Neural cell (in vitro differentiated cells): Measurements from ENCODE around the gene NXPE1.

Experiments used
- CTCF ChIP-seq: fragments of 450-650 bp; IDR thresholded peaks from 2 replicates; pipeline ENCODE4 v1.5.1; 2014; ENCODE audit warnings: antibody characterized with exemption, mild to moderate bottlenecking, moderate library complexity; ENCODE audit not compliant: poor library complexity, severe bottlenecking
- RAD21 ChIP-seq: fragments of 450-650 bp; conservative IDR thresholded peaks from 2 replicates; pipeline ENCODE4 v1.6.1; 2014; ENCODE audit warnings: antibody characterized with exemption, mild to moderate bottlenecking, moderate library complexity

- TF ChIP-seq CTCF (no peak), RAD21 (no peak)
These were observed 35.9 kb upstream of the NXPE1 start, which contains the start of gene NXPE4 for GRCh38 chr11:114595571-114595970.
